NCI-H510A (cell line): ENCODE data around the gene RARG.
"Not testable (repeated sequence)": the region's sequence is repeated elsewhere in the genome, so short reads cannot be mapped to it uniquely, and the experiment has no call there.

ENCODE experiments used
- DNase-seq: peaks from one replicate; lab custom pipeline; 2025; lab: John Stamatoyannopoulos, UW

Gene RARG

GRCh38 chr12:53208877-53209463 is 23.0 kb downstream of the RARG start:
- DNase-seq, result no peak

- no peak for DNase-seq
Observed at GRCh38 chr12:53208435-53208834, 23.6 kb downstream of the RARG start.

GRCh38 chr12:53207042-53207441 is 25.0 kb downstream of the RARG start, which contains the start of gene ITGB7:
ITGB7 (minus strand) TSS chr12:53207251; CDS start chr12:53200443, 6,808 bp downstream.
- no peak for DNase-seq

GRCh38 chr12:53205747-53206419 is 26.1 kb downstream of the RARG start:
- no peak for DNase-seq

GRCh38 chr12:53204351-53204750 is 27.7 kb downstream of the RARG start:
- no peak for DNase-seq

GRCh38 chr12:53202316-53202715 is 29.7 kb downstream of the RARG start:
- not testable (repeated sequence) for DNase-seq

- DNase-seq, result no peak
Observed at GRCh38 chr12:53201639-53202038, 30.4 kb downstream of the RARG start.

- DNase-seq, result no peak
Observed at GRCh38 chr12:53201177-53201541, 30.9 kb downstream of the RARG start.

- no peak for DNase-seq
Observed at GRCh38 chr12:53200458-53201176, 31.4 kb downstream of the RARG start.

- no peak for DNase-seq
Observed at GRCh38 chr12:53200107-53200457, 31.9 kb downstream of the RARG start.

- DNase-seq, result no peak
Observed at GRCh38 chr12:53199700-53200099, 32.3 kb downstream of the RARG start.

- peak; percentile 47 for DNase-seq
Observed at GRCh38 chr12:53198486-53199110, 33.4 kb downstream of the RARG start.

GRCh38 chr12:53197011-53197640 is 34.9 kb downstream of the RARG start:
- DNase-seq, result no peak

GRCh38 chr12:53196486-53196885 is 35.5 kb downstream of the RARG start:
- no peak for DNase-seq

GRCh38 chr12:53195516-53196420 is 36.2 kb downstream of the RARG start:
- no peak for DNase-seq

GRCh38 chr12:53194973-53195372 is 37.0 kb downstream of the RARG start:
- DNase-seq, result no peak

- no peak for DNase-seq
Observed at GRCh38 chr12:53193985-53194716, 37.9 kb downstream of the RARG start.

GRCh38 chr12:53193040-53193439 is 39.0 kb downstream of the RARG start:
- no peak for DNase-seq

- no peak for DNase-seq
Observed at GRCh38 chr12:53192531-53193021, 39.4 kb downstream of the RARG start.

- no peak for DNase-seq
Observed at GRCh38 chr12:53191885-53192530, 40.0 kb downstream of the RARG start.
